ENCODE measurements around the gene IL1B.

DNA sequence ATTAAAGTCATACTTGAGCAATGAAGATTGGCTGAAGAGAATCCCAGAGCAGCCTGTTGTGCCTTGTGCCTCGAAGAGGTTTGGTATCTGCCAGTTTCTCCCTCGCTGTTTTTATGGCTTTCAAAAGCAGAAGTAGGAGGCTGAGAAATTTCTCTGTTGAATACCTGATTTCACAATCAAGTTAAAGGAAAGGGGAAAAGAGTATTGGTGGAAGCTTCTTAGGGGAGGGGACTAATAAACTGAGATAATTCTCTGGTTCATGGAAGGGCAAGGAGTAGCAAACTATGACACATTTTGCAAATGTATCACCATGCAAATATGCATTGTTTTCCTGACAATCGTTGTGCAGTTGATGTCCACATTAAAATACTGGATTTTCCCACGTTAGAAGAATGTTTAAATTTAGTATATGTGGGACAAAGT is at the start of gene IL1B:
- TF ChIP-seq, protein P1, sequence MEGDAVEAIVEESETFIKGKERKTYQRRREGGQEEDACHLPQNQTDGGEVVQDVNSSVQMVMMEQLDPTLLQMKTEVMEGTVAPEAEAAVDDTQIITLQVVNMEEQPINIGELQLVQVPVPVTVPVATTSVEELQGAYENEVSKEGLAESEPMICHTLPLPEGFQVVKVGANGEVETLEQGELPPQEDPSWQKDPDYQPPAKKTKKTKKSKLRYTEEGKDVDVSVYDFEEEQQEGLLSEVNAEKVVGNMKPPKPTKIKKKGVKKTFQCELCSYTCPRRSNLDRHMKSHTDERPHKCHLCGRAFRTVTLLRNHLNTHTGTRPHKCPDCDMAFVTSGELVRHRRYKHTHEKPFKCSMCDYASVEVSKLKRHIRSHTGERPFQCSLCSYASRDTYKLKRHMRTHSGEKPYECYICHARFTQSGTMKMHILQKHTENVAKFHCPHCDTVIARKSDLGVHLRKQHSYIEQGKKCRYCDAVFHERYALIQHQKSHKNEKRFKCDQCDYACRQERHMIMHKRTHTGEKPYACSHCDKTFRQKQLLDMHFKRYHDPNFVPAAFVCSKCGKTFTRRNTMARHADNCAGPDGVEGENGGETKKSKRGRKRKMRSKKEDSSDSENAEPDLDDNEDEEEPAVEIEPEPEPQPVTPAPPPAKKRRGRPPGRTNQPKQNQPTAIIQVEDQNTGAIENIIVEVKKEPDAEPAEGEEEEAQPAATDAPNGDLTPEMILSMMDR (IDR thresholded peaks at IDR 0.05; ENCODE audit: poor library complexity, severe bottlenecking): no peak
- TF ChIP-seq MXI1 (conservative IDR thresholded peaks at IDR 0.05; ENCODE audit: poor library complexity, severe bottlenecking) (no peak), EZH2 (IDR thresholded peaks at IDR 0.05; ENCODE audit: borderline replicate concordance, insufficient read depth, low read length, poor library complexity, severe bottlenecking) (no peak), TAF1 (IDR thresholded peaks at IDR 0.05; ENCODE audit: low read depth) (no peak), POLR2AphosphoS5 (IDR thresholded peaks at IDR 0.05) (no peak)
